22Rv1 (cell line): ENCODE results near the gene PKN2.

Source experiments
- ZFX ChIP-seq: fragments of 450-650 bp; IDR thresholded peaks from 2 replicates; pipeline ENCODE4 v1.6.1; 2017; ENCODE audit warnings: antibody characterized with exemption, borderline replicate concordance
- TF ChIP-seq, protein P1 (sequence below): fragments of 450-650 bp; IDR thresholded peaks from 2 replicates; pipeline ENCODE4 v1.5.1; 2017; ENCODE audit warnings: mild to moderate bottlenecking

DNA sequence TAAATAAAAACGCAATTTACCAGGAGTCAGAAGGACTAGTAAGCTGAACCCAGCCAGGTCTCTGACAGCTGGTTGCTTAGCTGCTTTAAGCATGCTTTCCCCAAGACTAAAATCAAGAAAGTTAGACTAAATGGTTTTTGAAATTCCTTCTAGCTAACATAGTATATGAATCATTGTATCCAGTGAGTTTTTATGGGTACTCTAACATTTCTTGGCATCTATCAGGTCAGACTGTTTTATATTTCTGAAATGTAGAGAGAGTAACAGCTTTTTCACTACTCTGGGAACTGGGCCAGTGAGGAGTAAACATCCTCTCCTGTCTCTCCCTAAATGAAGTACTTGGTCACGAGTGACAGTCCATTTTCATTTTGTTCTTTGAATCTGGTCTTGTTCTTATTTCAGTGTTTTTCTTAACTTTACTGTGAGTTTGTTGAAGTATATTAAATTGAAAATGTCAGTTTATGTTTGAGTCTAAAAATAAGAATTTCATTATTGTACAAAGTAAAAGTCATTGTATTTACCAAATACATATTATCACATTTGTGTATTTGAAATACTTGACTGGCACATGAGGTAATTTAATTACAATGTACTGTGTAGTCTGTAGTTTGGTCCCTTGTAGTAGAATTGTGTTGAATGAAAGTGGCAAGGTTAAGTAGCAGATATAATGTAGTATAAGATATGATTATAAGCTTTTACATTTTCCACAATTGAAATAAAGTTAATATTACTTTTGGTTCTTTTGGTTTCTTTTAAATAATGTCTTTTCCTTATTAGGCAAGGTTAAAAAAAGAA lies 47.6 kb downstream of the PKN2 start:
- TF ChIP-seq, protein P1, sequence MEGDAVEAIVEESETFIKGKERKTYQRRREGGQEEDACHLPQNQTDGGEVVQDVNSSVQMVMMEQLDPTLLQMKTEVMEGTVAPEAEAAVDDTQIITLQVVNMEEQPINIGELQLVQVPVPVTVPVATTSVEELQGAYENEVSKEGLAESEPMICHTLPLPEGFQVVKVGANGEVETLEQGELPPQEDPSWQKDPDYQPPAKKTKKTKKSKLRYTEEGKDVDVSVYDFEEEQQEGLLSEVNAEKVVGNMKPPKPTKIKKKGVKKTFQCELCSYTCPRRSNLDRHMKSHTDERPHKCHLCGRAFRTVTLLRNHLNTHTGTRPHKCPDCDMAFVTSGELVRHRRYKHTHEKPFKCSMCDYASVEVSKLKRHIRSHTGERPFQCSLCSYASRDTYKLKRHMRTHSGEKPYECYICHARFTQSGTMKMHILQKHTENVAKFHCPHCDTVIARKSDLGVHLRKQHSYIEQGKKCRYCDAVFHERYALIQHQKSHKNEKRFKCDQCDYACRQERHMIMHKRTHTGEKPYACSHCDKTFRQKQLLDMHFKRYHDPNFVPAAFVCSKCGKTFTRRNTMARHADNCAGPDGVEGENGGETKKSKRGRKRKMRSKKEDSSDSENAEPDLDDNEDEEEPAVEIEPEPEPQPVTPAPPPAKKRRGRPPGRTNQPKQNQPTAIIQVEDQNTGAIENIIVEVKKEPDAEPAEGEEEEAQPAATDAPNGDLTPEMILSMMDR, result no peak
- TF ChIP-seq ZFX, result no peak
